GM18498 (cell line): ENCODE measurements around the gene CLEC2A.
"Not testable (repeated sequence)": the region's sequence is repeated elsewhere in the genome, so short reads cannot be mapped to it uniquely, and the experiment has no call there.

ENCODE experiments used
- ATAC-seq: cut with Tn5 transposase; IDR thresholded peaks from one replicate; pipeline ENCODE4 v1.9.1; 2021; ENCODE audit warnings: mild to moderate bottlenecking, moderate library complexity; ENCODE audit not compliant: unreplicated experiment

Gene CLEC2A

GRCh38 chr12:9932270-9932669 is at the start of gene CLEC2A:
CLEC2A (minus strand) TSS chr12:9932370; CDS start chr12:9932329, 41 bp downstream.
- no peak for ATAC-seq

GRCh38 chr12:9980126-9980525 is 48.0 kb upstream of the CLEC2A start:
- ATAC-seq, result no peak

DNA sequence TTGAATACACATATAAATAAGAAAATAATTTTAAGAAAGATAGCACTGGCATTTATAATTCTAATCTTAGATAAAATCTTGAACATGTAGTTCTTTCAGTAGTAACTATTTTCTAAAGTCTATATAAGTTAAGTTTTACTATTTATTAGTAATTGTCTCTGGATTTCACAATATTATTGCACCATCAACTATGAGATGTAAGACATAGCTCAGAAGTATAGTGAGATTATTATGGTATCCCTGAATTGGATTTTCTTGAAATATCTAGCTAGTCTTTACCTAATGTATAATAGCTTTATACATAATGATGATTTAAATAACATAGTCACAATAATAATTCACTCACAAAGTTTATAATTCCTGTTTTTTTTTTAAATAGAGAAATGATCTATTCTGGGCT is 45.7 kb upstream of the CLEC2A start:
- no peak for ATAC-seq

- not testable (repeated sequence) for ATAC-seq
These were observed 44.5 kb upstream of the CLEC2A start for GRCh38 chr12:9976626-9977025.

DNA sequence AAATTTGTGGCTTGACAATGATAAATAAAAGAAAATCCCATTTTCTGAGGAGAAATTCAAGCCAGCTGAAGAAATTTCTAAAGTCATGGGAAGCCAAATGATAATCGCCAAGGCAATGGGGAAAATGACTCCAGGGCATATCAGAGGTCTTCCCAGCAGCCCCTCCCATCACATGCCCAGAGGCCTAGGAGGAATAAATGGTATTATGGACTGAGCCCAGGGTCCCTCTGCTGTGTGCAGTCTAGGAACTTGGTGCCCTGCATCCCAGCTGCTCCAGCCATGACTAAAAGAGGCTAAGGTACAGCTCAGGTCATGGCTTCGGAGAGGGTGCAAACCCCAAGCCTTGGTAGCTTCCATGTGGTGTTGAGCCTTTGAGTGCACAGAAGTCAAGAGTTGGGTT is 43.4 kb upstream of the CLEC2A start:
- ATAC-seq, result no peak

DNA sequence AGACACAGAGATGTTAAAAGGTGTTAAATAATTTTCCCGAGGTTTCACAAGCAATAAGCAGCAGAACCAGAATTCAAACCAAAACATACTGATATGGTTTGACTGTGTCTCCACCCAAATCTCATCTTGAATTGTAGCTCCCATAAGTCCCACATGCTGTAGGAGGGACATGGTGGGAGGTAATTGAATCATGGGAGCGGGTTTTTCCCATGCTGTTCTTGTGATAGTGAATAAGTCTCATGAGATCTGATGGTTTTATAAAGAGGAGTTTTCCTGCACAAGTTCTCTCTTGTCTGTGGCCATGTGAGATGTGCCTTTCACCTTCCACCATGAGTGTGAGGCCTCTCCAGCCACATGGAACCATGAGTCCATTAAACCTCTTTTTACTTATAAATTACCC is 42.6 kb upstream of the CLEC2A start:
- not testable (repeated sequence) for ATAC-seq

DNA sequence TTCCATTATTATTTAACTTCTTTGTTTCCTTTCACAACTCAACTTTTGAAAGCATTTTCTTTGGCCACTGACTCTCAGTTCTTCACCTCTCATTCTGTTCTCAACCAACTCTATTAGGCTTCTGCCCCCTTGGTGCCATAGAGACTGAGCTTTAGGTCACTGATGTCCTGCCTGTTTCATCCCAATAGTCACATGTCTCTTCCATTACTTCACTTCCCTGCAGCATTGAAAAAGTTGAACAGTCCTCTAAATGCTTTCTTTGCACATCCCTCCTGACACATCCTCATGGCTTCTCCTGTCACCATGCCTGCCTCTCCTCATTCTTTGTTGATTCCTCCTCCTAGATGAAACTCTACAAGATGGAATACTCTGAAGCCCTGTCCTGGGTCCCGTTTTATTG is 41.8 kb upstream of the CLEC2A start:
- ATAC-seq, result no peak

- ATAC-seq, result no peak
These were observed 39.0 kb upstream of the CLEC2A start, which contains the start of gene CLEC12A for GRCh38 chr12:9971181-9971580. CLEC12A (plus strand) TSS chr12:9971409; CDS start chr12:9971597, 188 bp downstream.

DNA sequence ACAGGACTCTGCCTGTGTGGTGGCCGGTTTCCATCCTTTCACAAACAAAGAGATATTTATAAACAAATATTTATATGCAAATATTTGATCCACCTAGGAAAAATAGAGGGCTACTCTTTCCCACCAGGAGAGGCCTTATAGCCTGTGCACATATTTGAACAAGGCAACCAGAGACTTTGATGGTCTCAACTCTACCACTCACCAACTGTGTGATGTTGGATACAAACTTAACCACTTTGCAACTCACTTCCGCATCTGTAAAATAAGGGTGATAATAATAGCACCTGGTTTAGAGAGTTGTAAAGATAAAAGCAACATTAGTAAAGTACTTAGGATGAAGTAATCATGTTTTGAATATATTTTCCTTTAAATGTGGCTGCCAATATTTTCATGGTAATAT is 37.5 kb upstream of the CLEC2A start:
- no peak for ATAC-seq

DNA sequence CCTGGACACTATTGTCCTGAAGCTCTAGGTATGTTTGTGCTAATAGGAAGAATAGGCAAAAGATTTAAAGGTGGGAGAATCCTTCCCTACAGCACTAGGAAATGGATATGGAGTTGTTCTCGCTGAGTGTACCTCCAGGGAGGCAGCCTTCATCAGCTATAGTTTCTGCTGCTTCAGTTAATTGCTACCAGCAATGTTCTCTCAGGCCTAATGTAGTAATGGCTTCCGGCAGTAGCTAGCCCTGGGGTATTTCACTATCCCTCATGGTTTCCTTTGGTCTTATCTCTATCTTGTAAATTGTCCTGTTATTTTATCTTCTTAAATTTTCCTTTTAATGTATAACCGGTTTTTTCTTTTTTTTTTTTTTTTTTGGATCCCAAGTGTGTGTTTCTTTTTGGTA is 29.7 kb upstream of the CLEC2A start:
- ATAC-seq, result no peak

DNA sequence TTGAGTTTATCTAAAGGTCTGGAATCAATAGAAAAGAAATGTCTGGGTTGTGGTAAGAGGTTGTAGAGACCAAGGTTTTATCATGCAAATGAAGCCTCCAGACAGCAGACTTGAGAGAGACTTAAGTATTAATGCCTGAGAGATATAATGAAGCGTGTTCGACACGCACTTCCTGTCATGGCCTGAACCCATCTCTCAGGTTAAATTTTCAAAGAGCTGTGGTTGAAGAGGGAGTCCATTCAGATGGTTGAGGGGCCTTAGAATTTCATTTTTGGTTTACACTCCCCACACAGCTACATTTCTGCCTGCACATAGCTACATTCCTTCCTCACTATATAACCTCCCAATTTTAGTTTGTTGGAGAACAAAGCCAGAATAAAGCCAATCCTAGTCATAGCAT is 28.9 kb upstream of the CLEC2A start:
- peak; percentile 68 for ATAC-seq

- peak; percentile 10 for ATAC-seq
These were observed 28.4 kb upstream of the CLEC2A start for GRCh38 chr12:9960590-9960989.

DNA sequence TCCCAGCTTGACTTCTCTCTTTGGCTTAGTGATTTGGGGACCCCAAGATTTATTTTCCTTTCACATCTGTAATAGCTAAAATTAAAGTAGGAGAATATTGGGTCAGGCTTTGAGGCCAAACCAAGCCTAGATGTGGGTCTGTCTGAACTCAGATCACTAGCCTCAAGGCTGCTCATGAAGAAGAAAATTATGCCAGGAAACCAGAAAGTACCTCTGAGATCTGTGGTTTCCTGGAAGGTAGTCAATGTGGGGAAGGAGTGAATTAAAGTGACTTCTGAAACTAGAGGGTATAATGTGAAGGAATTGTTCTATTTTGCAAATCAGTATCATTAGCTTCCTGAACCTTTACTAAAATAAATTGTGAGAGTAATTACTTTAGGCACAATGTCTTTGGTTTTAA is 25.7 kb upstream of the CLEC2A start:
- no peak for ATAC-seq

- not testable (repeated sequence) for ATAC-seq
These were observed 21.0 kb upstream of the CLEC2A start for GRCh38 chr12:9952954-9953729.

DNA sequence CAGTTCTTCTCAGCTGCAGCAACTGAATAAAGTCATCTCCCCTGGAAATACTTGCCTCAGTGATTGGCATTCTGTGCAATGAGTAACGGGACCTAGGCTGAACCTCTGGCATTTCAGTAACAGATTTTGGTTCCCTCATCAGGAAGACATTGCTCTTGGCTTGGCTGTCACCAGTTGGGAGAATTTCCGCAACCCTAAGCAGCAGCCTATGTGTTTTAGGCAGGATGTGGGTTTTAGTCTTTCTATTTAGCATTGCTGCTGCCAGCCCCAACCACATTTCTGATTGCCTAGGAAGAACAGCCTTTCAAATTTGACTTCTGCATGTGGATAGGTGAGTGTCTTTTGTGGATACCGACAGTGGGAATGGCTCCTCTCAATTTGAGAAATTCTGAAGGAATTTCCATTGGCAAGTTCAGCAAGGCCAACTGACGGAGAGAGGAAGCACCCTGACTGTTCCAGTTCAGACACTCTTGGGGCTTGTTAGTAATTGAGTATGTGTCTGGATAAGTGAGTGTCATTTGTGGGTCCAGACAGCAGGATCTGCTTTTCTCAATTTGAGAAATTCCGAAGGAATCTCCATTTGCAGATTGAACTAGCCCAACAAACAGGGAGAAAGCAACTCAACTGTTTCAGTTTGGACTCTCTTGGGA is 19.0 kb upstream of the CLEC2A start:
- ATAC-seq, result peak; percentile 44

- ATAC-seq, result peak; percentile 93
These were observed 16.6 kb upstream of the CLEC2A start for GRCh38 chr12:9948606-9949296.

DNA sequence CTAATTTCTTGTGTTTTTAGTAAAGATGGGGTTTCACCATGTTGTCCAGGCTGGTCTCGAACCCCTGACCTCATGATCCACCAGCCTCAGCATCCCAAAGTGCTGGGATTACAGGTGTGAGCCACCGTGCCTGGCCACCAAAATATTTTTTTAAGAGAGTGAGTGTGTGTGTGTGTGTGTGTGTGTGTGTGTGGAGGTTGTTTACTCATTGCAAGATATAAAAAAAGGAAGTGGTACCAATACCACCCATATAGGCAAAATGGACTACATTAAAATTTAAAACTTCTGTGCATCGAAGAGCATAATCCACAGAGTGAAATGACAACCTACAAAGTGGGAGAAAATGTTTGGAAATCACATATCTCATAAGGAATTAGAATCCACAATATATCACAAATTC is 15.5 kb upstream of the CLEC2A start:
- ATAC-seq, result no peak

DNA sequence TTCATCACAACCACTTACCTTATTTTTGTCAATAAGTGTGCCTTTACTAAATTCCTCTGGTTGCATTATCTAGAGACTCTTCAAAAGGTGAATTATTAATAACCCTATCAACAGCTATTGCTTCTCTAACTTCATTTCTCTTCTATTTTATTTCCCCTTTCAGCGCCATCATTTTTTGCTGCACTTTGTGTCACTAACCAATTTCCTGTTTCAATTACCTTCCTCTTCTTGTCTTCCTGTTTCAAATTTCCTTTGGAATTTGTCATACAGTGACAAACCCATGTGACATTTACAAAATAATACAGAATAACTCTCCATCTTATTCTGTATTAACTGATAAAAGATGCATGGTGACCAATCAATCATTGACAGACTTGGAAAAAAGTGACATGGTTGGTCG is 12.2 kb upstream of the CLEC2A start:
- no peak for ATAC-seq

DNA sequence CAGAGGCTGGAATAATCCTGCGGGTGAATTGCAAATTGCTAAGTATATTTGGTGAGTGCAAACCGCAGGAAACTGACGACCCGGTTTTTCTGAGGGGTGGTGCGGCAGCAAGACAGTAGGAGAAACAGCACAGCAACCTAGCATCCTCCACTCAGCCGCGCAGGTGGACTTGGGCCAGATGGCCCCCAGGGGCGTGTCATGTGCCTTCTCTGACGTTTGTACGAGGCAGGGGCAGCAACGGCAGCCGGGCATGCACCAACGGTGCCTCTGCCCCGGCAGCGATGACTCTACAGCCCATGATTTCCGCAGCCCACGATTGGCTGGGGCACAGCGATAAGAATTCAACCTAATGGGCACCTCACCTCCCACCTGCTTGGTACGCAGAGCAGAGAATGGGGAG is 11.1 kb upstream of the CLEC2A start:
- no peak for ATAC-seq

DNA sequence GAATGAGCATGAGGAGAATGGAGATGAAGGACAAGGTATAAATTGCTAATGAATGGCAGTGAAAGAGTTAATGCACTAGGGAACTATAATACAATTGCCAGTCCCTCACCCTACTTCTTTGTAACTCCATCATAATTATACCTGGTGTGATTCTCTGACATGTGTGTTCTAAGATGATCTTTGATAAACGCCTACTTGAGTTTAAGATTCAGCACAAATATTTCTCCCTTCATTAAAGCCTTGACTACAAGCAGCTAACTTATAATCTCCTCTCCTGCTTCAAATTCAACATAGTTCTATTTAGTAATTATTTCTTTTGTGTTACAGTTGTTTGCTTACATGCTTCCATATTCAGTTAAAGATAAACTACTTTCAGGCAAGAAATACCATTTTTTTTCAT is 9.7 kb upstream of the CLEC2A start:
- no peak for ATAC-seq

- ATAC-seq, result no peak
These were observed 8.2 kb upstream of the CLEC2A start for GRCh38 chr12:9940375-9940774.

DNA sequence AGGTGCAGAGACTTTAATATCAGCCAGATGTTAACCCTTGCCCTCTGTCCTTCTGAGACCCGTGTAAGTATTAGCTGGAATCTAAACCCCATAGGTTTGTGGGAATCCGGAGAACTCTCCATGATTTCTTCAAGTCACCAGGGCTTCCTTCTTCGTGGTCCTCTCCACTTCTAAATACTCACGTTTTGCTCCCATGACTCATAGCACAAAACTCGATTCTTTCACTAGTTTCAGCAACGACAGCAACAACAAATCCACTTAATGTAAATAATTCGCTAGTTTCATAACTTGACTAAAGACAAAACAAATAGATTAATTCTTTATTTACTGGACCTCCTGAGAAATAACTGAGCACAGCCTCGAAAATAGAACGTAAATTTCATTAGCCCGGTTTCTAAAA is 4.4 kb upstream of the CLEC2A start:
- no peak for ATAC-seq
